ENCODE data around the gene PTPN5.

PTPN5 gene

GRCh38 chr11:18704045-18704645 lies 87.5 kb downstream of the PTPN5 start:
- no peaks in the 10 kb centered on the region for H3K36me3 ChIP-seq (ENCODE audit: insufficient read depth, low read length)
- H3K9me3 ChIP-seq (ENCODE audit: insufficient read depth, low read length, severe bottlenecking) = no peaks in the 10 kb centered on the region
- TF ChIP-seq CTCF (IDR thresholded peaks at IDR 0.05; ENCODE audit: borderline replicate concordance, extremely low read depth, low read length, poor library complexity, severe bottlenecking) (no peak), EZH2 (IDR thresholded peaks at IDR 0.05; ENCODE audit: borderline replicate concordance, low read depth, low read length, severe bottlenecking) (no peak)
- ATAC-seq (ENCODE audit: insufficient read depth, low read depth) = no peak
- no peak overlapping the region for H3K4me2 ChIP-seq (ENCODE audit: insufficient read depth, low read length)
- no peaks in the 10 kb centered on the region for H3K79me2 ChIP-seq (ENCODE audit: insufficient read depth, low read length)
- peaks cover 12% of the 10 kb centered on the region for H3K4me1 ChIP-seq (ENCODE audit: insufficient read depth, low read length)
- no peak overlapping the region for H3K4me3 ChIP-seq (ENCODE audit: low read depth in 1 of 2, low read length in 2 of 2)
- peaks cover 5% of the 10 kb centered on the region for H3K27me3 ChIP-seq (ENCODE audit: insufficient read depth, low read length, poor library complexity)
- H4K20me1 ChIP-seq (ENCODE audit: insufficient read depth, low read length) = no peaks in the 10 kb centered on the region; the same call in 1 of the 2 replicates
- H2AFZ ChIP-seq (ENCODE audit: low read depth, low read length) = no peak overlapping the region
- no peak overlapping the region for H3K27ac ChIP-seq (ENCODE audit: low read length)
- H3K9ac ChIP-seq (ENCODE audit: low read depth, low read length) = no peak overlapping the region
- no peak for DNase-seq

GRCh38 chr11:18703001-18703763 lies 88.4 kb downstream of the PTPN5 start:
- Histone ChIP-seq H3K4me1 (ENCODE audit: insufficient read depth, low read length) (peaks cover 18% of the 10 kb centered on the region), H4K20me1 (ENCODE audit: insufficient read depth, low read length) (no peaks in the 10 kb centered on the region; the same call in 1 of the 2 replicates), H3K9me3 (ENCODE audit: insufficient read depth, low read length, severe bottlenecking) (no peaks in the 10 kb centered on the region), H3K79me2 (ENCODE audit: insufficient read depth, low read length) (no peaks in the 10 kb centered on the region), H3K9ac (ENCODE audit: low read depth, low read length) (no peak overlapping the region), H3K36me3 (ENCODE audit: insufficient read depth, low read length) (no peaks in the 10 kb centered on the region), H3K27me3 (ENCODE audit: insufficient read depth, low read length, poor library complexity) (peaks cover 5% of the 10 kb centered on the region), H3K27ac (ENCODE audit: low read length) (no peak overlapping the region), H3K4me2 (ENCODE audit: insufficient read depth, low read length) (no peak overlapping the region), H3K4me3 (ENCODE audit: low read depth in 1 of 2, low read length in 2 of 2) (no peak overlapping the region), H2AFZ (ENCODE audit: low read depth, low read length) (no peak overlapping the region)
- no peak for ATAC-seq (ENCODE audit: insufficient read depth, low read depth)
- no peak for TF ChIP-seq CTCF (IDR thresholded peaks at IDR 0.05; ENCODE audit: borderline replicate concordance, extremely low read depth, low read length, poor library complexity, severe bottlenecking)
- TF ChIP-seq EZH2 (IDR thresholded peaks at IDR 0.05; ENCODE audit: borderline replicate concordance, low read depth, low read length, severe bottlenecking) = no peak
- DNase-seq = no peak

GRCh38 chr11:18701614-18702216 lies 89.9 kb downstream of the PTPN5 start:
- Histone ChIP-seq H3K9ac (ENCODE audit: low read depth, low read length) (no peak overlapping the region), H3K27ac (ENCODE audit: low read length) (no peak overlapping the region), H3K36me3 (ENCODE audit: insufficient read depth, low read length) (no peaks in the 10 kb centered on the region), H2AFZ (ENCODE audit: low read depth, low read length) (no peak overlapping the region), H3K4me2 (ENCODE audit: insufficient read depth, low read length) (no peak overlapping the region), H3K4me3 (ENCODE audit: low read depth in 1 of 2, low read length in 2 of 2) (no peak overlapping the region), H3K27me3 (ENCODE audit: insufficient read depth, low read length, poor library complexity) (peaks cover 5% of the 10 kb centered on the region), H3K4me1 (ENCODE audit: insufficient read depth, low read length) (peaks cover 21% of the 10 kb centered on the region), H3K9me3 (ENCODE audit: insufficient read depth, low read length, severe bottlenecking) (no peaks in the 10 kb centered on the region), H3K79me2 (ENCODE audit: insufficient read depth, low read length) (no peaks in the 10 kb centered on the region), H4K20me1 (ENCODE audit: insufficient read depth, low read length) (no peaks in the 10 kb centered on the region; the same call in 1 of the 2 replicates)
- ATAC-seq (ENCODE audit: insufficient read depth, low read depth) (no peak), DNase-seq (no peak)
- TF ChIP-seq CTCF (IDR thresholded peaks at IDR 0.05; ENCODE audit: borderline replicate concordance, extremely low read depth, low read length, poor library complexity, severe bottlenecking) (no peak), EZH2 (IDR thresholded peaks at IDR 0.05; ENCODE audit: borderline replicate concordance, low read depth, low read length, severe bottlenecking) (no peak)

Measured in DND-41 (cell line).